Stimulated activated CD8-positive, alpha-beta memory T cell treated with anti-CD3 and anti-CD28 coated beads, Interleukin-4, amount 100 ng/mL, for 24 hours (primary cell): Measurements from ENCODE around the gene SHFL.

ENCODE experiments used
- DNase-seq: peaks from one replicate; pipeline ENCODE4 v3.0.0-alpha.2; 2020; ENCODE audit warnings: low read depth

The SHFL gene

GRCh38 chr19:10087296-10088061 is 1.4 kb downstream of the SHFL start:
- DNase-seq: no peak

- DNase-seq: no peak
These were observed 2.9 kb downstream of the SHFL start for GRCh38 chr19:10088949-10089554.

- no peak for DNase-seq
These were observed 3.8 kb downstream of the SHFL start for GRCh38 chr19:10089801-10090375.

GRCh38 chr19:10091370-10091687 is 5.2 kb downstream of the SHFL start:
- DNase-seq: no peak

- no peak for DNase-seq
These were observed 6.0 kb downstream of the SHFL start for GRCh38 chr19:10091895-10092641.

- DNase-seq: no peak
These were observed 6.7 kb downstream of the SHFL start for GRCh38 chr19:10092648-10093294.

GRCh38 chr19:10093295-10094186 is 7.4 kb downstream of the SHFL start:
- no peak for DNase-seq

GRCh38 chr19:10095622-10095947 is 9.5 kb downstream of the SHFL start:
- DNase-seq: no peak

GRCh38 chr19:10095948-10096614 is 10.0 kb downstream of the SHFL start:
- peak; percentile 80 for DNase-seq

GRCh38 chr19:10096615-10096963 is 10.5 kb downstream of the SHFL start:
- no peak for DNase-seq

- no peak for DNase-seq
These were observed 14.2 kb downstream of the SHFL start for GRCh38 chr19:10100163-10100785.

GRCh38 chr19:10102787-10103236 is 16.7 kb downstream of the SHFL start:
- no peak for DNase-seq

GRCh38 chr19:10104130-10104513 is 18.0 kb downstream of the SHFL start:
- no peak for DNase-seq

GRCh38 chr19:10104665-10105508 is 18.8 kb downstream of the SHFL start:
- DNase-seq: peak; percentile 67

GRCh38 chr19:10105509-10106099 is 19.5 kb downstream of the SHFL start:
- peak; percentile 69 for DNase-seq

GRCh38 chr19:10106100-10106936 is 20.2 kb downstream of the SHFL start, which contains the start of gene PPAN:
PPAN (plus strand) TSS chr19:10106362; CDS start chr19:10106395, 33 bp downstream.
- peak; percentile 93 for DNase-seq

- DNase-seq: no peak
These were observed 21.1 kb downstream of the SHFL start for GRCh38 chr19:10107254-10107653.

GRCh38 chr19:10107817-10108367 is 21.8 kb downstream of the SHFL start:
- DNase-seq: no peak
